ENCODE results near the gene SLC1A3.

- TF ChIP-seq SP1 (IDR thresholded peaks at IDR 0.05): no peak
- no peak for TF ChIP-seq PKNOX1 (IDR thresholded peaks at IDR 0.05)
- TF ChIP-seq SUZ12 (IDR thresholded peaks at IDR 0.05): no peak
- TF ChIP-seq HDGF (IDR thresholded peaks at IDR 0.05; ENCODE audit: borderline replicate concordance): no peak
- TF ChIP-seq TARDBP (IDR thresholded peaks at IDR 0.05): no peak
- no peak for TF ChIP-seq L3MBTL2 (conservative IDR thresholded peaks at IDR 0.05)
- no peak for TF ChIP-seq ELF4 (IDR thresholded peaks at IDR 0.05)
Measured at GRCh38 chr5:36719282-36719681, 112.9 kb downstream of the SLC1A3 start.
